ENCODE data around the gene PITPNM1. TPM values are rescaled to one million over a fixed set of nuclear protein-coding genes. Genes with fewer than 3 reads are reported as not detected.

PITPNM1 gene
- total and polyA plus RNA-seq, 2 of the 13 experiments (the other 11 are each of a cell fraction or from before 2014, with no cell fraction given) = 8.2 to 8.5 TPM

GRCh38 chr11:67442504-67443404 is 62.4 kb downstream of the PITPNM1 start (continued):
- TF ChIP-seq BRCA1 (CRISPR knock-in tag; IDR thresholded peaks at IDR 0.05) = no peak
- no peak for TF ChIP-seq ZNF891 (CRISPR knock-in tag; IDR thresholded peaks at IDR 0.05)
- TF ChIP-seq ARHGAP35 (CRISPR knock-in tag; IDR thresholded peaks at IDR 0.05; ENCODE audit: borderline replicate concordance) = no peak
- 0 out of 2 replicates have a peak, but pooled peaks have one; percentile 31 for TF ChIP-seq POLR2G (IDR thresholded peaks at IDR 0.05; ENCODE audit: low read depth, low read length)
- TF ChIP-seq NFAT5 (CRISPR knock-in tag; IDR thresholded peaks at IDR 0.05) = no peak
- no peak for TF ChIP-seq ZNF7 (CRISPR knock-in tag; IDR thresholded peaks at IDR 0.05)
- TF ChIP-seq MXI1 (IDR thresholded peaks at IDR 0.05; ENCODE audit: borderline replicate concordance, low read depth, low read length) = no peak
- no peak for TF ChIP-seq ZSCAN5A (CRISPR knock-in tag; IDR thresholded peaks at IDR 0.05; ENCODE audit: borderline replicate concordance)
- no peak for TF ChIP-seq ZNF687 (CRISPR knock-in tag; IDR thresholded peaks at IDR 0.05)
- TF ChIP-seq PHF5A (CRISPR knock-in tag; IDR thresholded peaks at IDR 0.05; ENCODE audit: low read depth, unreplicated experiment) = no peak
- no peak for TF ChIP-seq ZBTB3 (CRISPR knock-in tag; IDR thresholded peaks at IDR 0.05; ENCODE audit: borderline replicate concordance, low read depth)
- peak; percentile 80 for TF ChIP-seq ZNF629 (CRISPR knock-in tag; conservative IDR thresholded peaks at IDR 0.05)

Data from HepG2 (cell line).